HepG2 (cell line): ENCODE results near the gene SH2D3A. TPM values are rescaled to one million over a fixed set of nuclear protein-coding genes. Genes with fewer than 3 reads are reported as not detected.
A peak's percentile ranks its signal among the peaks of the same experiment; 100 is the strongest.

Source experiments
- BORCS8-MEF2B ChIP-seq: sonication (generic); formaldehyde crosslinking; IDR thresholded peaks from 2 replicates; pipeline ENCODE4 v1.8.0; 2022; ENCODE audit warnings: mild to moderate bottlenecking, missing genetic modification reagents
- DMTF1 ChIP-seq: sonication (generic); formaldehyde crosslinking; IDR thresholded peaks from 2 replicates; pipeline ENCODE4 v1.4.0; 2020; ENCODE audit warnings: mild to moderate bottlenecking, missing genetic modification reagents
- DNMT3B ChIP-seq: conservative IDR thresholded peaks from 2 replicates; pipeline ENCODE4 v1.6.1; 2016; ENCODE audit warnings: missing biosample characterization, control low read depth
- HOXA7 ChIP-seq: sonication (generic); formaldehyde crosslinking; IDR thresholded peaks from 2 replicates; pipeline ENCODE4 v1.8.1; 2022; ENCODE audit warnings: mild to moderate bottlenecking, missing genetic modification reagents, moderate library complexity
- KDM1A ChIP-seq: IDR thresholded peaks from 2 replicates; pipeline ENCODE4 v1.6.1; 2016; ENCODE audit warnings: missing compliant biosample characterization
- MEIS2 ChIP-seq: sonication (generic); formaldehyde crosslinking; IDR thresholded peaks from 2 replicates; pipeline ENCODE4 v1.9.0; 2021; ENCODE audit warnings: mild to moderate bottlenecking, missing genetic modification reagents
- NFKB2 ChIP-seq: sonication (generic); formaldehyde crosslinking; IDR thresholded peaks from 2 replicates; pipeline ENCODE4 v1.4.0; 2020; ENCODE audit warnings: missing genetic modification reagents, borderline replicate concordance
- NR2F1 ChIP-seq, 2 experiments: fragments of 450-650 bp in 1 of 2; formaldehyde crosslinking in 1 of 2; IDR thresholded peaks; 2 replicates each; pipeline versions ENCODE4 v1.5.0 to v1.6.1; 2016 to 2020; ENCODE audit warnings: mild to moderate bottlenecking in 1 of 2, missing compliant biosample characterization in 1 of 2, missing genetic modification reagents in 1 of 2, moderate library complexity in 1 of 2
- POLR2G ChIP-seq: fragments of 200-400 bp; formaldehyde crosslinking; IDR thresholded peaks from 2 replicates; pipeline ENCODE4 v1.6.1; 2018; ENCODE audit warnings: mild to moderate bottlenecking, low read depth, low read length, moderate library complexity
- SIN3B ChIP-seq: fragments of 150-350 bp; IDR thresholded peaks from 2 replicates; pipeline ENCODE4 v1.6.1; 2014; ENCODE audit warnings: low read length
- ZNF12 ChIP-seq: sonication (generic); formaldehyde crosslinking; IDR thresholded peaks from 2 replicates; pipeline ENCODE4 v1.5.0; 2020; ENCODE audit warnings: missing genetic modification reagents
- ZNF557 ChIP-seq: sonication (generic); formaldehyde crosslinking; IDR thresholded peaks from 2 replicates; pipeline ENCODE4 v1.4.0; 2020; ENCODE audit warnings: missing genetic modification reagents
- polyA plus RNA-seq, 8 experiments: library from polyadenylated mRNA; depleted of rRNA in 3 of 8; stranded (reverse) in 7 of 8; unstranded in 1 of 8; fragments of >200 nt; fragmentation: Illumina TruSeq in 4 of 8; extraction: Trizol in 4 of 8; gene quantifications; 2 replicates each; pipeline versions ENCODE4 v1.2.1 to v1.2.3, GENCODE V29; 2011 to 2016; ENCODE audit warnings: low read depth in 4 of 8, missing spikeins in 1 of 8, mixed read lengths in 1 of 8; ENCODE audit not compliant: insufficient read depth in 1 of 8
- total RNA-seq, 5 experiments: library from RNA; depleted of rRNA; stranded (reverse); fragments of >200 nt; fragmentation: Illumina TruSeq; extraction: Trizol; gene quantifications; 2 replicates each; pipeline ENCODE4 v1.2.3, GENCODE V29; 2016; ENCODE audit warnings: low read depth in 1 of 5
- TF ChIP-seq, protein P1 (sequence below): sonication (generic); formaldehyde crosslinking; IDR thresholded peaks from 2 replicates; pipeline ENCODE4 v1.9.0; 2022; ENCODE audit warnings: missing genetic modification reagents, mild to moderate bottlenecking, borderline replicate concordance
- TF ChIP-seq, protein P2 (sequence below): sonication (generic); formaldehyde crosslinking; IDR thresholded peaks from 2 replicates; pipeline ENCODE4 v1.9.0; 2022; ENCODE audit warnings: low read depth, missing genetic modification reagents
- TF ChIP-seq, protein P3 (sequence below): sonication (generic); formaldehyde crosslinking; IDR thresholded peaks from 2 replicates; pipeline ENCODE4 v1.5.0; 2020; ENCODE audit warnings: mild to moderate bottlenecking, missing genetic modification reagents
- TF ChIP-seq, protein P4 (sequence below): sonication (generic); formaldehyde crosslinking; conservative IDR thresholded peaks from 2 replicates; pipeline ENCODE4 v1.5.0; 2020; ENCODE audit warnings: missing genetic modification reagents
- TF ChIP-seq, protein P5 (sequence below): sonication (generic); formaldehyde crosslinking; IDR thresholded peaks from 2 replicates; pipeline ENCODE4 v1.8.0; 2022; ENCODE audit warnings: mild to moderate bottlenecking, missing genetic modification reagents, moderate library complexity

Gene SH2D3A
- total and polyA plus RNA-seq, 2 of the 13 experiments (the other 11 are each of a cell fraction or from before 2014, with no cell fraction given), result 1.0 to 2.2 TPM

- TF ChIP-seq, protein P1, sequence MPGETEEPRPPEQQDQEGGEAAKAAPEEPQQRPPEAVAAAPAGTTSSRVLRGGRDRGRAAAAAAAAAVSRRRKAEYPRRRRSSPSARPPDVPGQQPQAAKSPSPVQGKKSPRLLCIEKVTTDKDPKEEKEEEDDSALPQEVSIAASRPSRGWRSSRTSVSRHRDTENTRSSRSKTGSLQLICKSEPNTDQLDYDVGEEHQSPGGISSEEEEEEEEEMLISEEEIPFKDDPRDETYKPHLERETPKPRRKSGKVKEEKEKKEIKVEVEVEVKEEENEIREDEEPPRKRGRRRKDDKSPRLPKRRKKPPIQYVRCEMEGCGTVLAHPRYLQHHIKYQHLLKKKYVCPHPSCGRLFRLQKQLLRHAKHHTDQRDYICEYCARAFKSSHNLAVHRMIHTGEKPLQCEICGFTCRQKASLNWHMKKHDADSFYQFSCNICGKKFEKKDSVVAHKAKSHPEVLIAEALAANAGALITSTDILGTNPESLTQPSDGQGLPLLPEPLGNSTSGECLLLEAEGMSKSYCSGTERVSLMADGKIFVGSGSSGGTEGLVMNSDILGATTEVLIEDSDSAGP (CRISPR knock-in tag), result peak; percentile 20; the same call in 1 of the 2 replicates
- peak; percentile 20 to 49; a peak in 2 of 4 replicates for TF ChIP-seq NR2F1 (CRISPR knock-in tag; IDR thresholded peaks at IDR 0.05)
- TF ChIP-seq KDM1A, result no peak
- no peak for TF ChIP-seq ZNF12 (CRISPR knock-in tag)
- peak; percentile 77 for TF ChIP-seq POLR2G
- TF ChIP-seq DNMT3B (CRISPR knock-in tag), result no peak
- TF ChIP-seq BORCS8-MEF2B (CRISPR knock-in tag), result peak; percentile 69
- TF ChIP-seq, protein P2, sequence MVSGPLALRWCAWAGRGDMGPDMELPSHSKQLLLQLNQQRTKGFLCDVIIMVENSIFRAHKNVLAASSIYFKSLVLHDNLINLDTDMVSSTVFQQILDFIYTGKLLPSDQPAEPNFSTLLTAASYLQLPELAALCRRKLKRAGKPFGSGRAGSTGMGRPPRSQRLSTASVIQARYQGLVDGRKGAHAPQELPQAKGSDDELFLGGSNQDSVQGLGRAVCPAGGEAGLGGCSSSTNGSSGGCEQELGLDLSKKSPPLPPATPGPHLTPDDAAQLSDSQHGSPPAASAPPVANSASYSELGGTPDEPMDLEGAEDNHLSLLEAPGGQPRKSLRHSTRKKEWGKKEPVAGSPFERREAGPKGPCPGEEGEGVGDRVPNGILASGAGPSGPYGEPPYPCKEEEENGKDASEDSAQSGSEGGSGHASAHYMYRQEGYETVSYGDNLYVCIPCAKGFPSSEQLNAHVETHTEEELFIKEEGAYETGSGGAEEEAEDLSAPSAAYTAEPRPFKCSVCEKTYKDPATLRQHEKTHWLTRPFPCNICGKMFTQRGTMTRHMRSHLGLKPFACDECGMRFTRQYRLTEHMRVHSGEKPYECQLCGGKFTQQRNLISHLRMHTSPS (CRISPR knock-in tag), result no peak
- TF ChIP-seq, protein P3, sequence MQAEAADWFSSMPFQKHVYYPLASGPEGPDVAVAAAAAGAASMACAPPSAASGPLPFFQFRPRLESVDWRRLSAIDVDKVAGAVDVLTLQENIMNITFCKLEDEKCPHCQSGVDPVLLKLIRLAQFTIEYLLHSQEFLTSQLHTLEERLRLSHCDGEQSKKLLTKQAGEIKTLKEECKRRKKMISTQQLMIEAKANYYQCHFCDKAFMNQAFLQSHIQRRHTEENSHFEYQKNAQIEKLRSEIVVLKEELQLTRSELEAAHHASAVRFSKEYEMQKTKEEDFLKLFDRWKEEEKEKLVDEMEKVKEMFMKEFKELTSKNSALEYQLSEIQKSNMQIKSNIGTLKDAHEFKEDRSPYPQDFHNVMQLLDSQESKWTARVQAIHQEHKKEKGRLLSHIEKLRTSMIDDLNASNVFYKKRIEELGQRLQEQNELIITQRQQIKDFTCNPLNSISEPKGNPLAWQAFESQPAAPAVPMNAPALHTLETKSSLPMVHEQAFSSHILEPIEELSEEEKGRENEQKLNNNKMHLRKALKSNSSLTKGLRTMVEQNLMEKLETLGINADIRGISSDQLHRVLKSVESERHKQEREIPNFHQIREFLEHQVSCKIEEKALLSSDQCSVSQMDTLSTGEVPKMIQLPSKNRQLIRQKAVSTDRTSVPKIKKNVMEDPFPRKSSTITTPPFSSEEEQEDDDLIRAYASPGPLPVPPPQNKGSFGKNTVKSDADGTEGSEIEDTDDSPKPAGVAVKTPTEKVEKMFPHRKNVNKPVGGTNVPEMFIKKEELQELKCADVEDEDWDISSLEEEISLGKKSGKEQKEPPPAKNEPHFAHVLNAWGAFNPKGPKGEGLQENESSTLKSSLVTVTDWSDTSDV (CRISPR knock-in tag), result no peak
- no peak for TF ChIP-seq DMTF1 (CRISPR knock-in tag)
- TF ChIP-seq HOXA7 (CRISPR knock-in tag), result no peak
- TF ChIP-seq NFKB2, result no peak; the same call in 1 of the 2 replicates
- TF ChIP-seq SIN3B, result no peak
- TF ChIP-seq, protein P4, sequence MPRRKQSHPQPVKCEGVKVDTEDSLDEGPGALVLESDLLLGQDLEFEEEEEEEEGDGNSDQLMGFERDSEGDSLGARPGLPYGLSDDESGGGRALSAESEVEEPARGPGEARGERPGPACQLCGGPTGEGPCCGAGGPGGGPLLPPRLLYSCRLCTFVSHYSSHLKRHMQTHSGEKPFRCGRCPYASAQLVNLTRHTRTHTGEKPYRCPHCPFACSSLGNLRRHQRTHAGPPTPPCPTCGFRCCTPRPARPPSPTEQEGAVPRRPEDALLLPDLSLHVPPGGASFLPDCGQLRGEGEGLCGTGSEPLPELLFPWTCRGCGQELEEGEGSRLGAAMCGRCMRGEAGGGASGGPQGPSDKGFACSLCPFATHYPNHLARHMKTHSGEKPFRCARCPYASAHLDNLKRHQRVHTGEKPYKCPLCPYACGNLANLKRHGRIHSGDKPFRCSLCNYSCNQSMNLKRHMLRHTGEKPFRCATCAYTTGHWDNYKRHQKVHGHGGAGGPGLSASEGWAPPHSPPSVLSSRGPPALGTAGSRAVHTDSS (CRISPR knock-in tag), result no peak
- TF ChIP-seq, protein P5, sequence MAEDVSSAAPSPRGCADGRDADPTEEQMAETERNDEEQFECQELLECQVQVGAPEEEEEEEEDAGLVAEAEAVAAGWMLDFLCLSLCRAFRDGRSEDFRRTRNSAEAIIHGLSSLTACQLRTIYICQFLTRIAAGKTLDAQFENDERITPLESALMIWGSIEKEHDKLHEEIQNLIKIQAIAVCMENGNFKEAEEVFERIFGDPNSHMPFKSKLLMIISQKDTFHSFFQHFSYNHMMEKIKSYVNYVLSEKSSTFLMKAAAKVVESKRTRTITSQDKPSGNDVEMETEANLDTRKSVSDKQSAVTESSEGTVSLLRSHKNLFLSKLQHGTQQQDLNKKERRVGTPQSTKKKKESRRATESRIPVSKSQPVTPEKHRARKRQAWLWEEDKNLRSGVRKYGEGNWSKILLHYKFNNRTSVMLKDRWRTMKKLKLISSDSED (CRISPR knock-in tag), result no peak
- no peak for TF ChIP-seq ZNF557 (CRISPR knock-in tag)
- TF ChIP-seq MEIS2 (CRISPR knock-in tag), result no peak
These were observed 14.7 kb downstream of the SH2D3A start (continued) for GRCh38 chr19:6752256-6753177.
